RPMI7951 (cell line): ENCODE results near the gene FGFR1OP2. TPM values are rescaled to one million over a fixed set of nuclear protein-coding genes. Genes with fewer than 3 reads are reported as not detected.
"Not testable (repeated sequence)": the region's sequence is repeated elsewhere in the genome, so short reads cannot be mapped to it uniquely, and the experiment has no call there.

Experiments
- DNase-seq: peaks from one replicate; pipeline ENCODE4 v3.0.0-alpha.2; 2012; ENCODE audit warnings: low read depth
- total RNA-seq: library from RNA; depleted of rRNA; stranded (reverse); fragments of >200 nt; shearing (Covaris generic); gene quantifications from 2 replicates; pipeline ENCODE4 v1.2.3, GENCODE V29; 2014

FGFR1OP2 gene
- total RNA-seq, 1 experiment from 2014 or later = 49.1 TPM

DNA sequence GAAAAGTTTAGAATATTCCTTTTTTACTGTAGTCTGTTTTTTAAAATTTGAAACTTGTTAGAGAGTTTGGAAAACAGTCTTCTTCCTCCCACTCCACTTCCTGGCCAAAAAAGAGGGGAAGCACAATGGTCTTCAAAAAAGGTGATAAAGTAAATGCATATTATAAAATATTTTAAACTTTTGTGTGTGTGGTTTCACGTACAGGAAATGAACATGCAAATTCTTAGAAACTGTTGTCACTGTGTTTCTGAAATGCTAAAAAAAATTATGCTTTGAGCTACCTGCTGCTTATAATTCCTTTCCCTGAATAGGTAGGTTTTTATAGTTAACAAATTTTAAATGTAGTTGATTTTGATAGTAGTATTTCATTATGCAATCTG, 2.9 kb downstream of the FGFR1OP2 start:
- DNase-seq = no peak

DNA sequence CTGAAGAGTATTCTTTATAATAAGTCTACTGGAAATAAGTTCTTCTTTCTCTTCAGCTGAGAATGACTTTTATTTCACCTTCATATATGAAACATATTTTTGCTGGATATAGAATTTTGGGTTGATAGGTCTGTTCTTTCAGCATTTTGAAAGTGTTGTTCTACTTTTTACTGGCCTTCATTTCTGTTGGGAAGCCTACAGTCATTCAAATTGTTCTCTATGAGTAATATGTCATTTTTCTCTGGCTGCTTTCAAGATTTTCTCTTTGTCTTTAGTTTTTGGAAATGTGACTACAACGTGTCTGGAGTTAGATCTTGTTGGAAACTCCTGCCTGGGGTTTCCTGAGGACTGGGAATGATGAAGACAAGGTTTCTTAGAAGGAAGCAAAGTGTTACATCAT, 10.0 kb downstream of the FGFR1OP2 start:
- no peak for DNase-seq

DNA sequence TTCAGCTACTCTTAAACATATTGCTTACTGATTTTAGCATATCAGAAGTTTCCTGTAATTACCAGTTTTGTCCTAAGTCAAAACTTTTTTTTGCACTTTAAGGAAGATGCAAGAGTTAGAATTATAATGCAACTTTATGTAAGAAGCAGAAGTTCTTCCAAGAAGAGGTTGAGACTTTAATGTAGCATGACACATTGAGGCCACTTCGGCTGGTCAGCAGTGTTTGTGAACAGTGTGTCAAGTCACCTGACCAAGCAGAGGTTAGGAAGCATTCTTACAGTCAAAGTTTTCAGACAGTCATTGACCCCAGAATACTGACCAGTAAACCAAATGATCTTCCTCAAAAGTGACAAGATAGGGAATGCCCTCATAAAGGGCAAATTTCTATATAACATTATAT, 15.2 kb downstream of the FGFR1OP2 start:
- no peak for DNase-seq

DNA sequence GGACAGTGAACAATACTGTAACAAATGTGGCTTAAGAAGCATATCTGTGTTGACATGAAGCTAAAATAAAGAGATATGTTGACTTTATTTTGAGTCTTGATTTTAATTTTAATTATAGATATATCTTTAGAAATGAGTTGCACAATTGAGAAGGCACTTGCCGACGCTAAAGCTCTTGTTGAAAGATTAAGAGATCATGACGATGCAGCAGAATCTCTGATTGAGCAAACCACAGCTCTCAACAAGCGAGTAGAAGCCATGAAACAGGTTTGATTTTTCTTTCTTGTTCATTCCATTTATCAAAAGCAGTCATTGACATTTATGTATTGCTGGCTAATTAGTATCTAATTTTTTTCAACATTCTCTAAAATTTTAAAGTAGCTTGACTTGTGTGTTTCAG, 15.8 kb downstream of the FGFR1OP2 start:
- no peak for DNase-seq

DNA sequence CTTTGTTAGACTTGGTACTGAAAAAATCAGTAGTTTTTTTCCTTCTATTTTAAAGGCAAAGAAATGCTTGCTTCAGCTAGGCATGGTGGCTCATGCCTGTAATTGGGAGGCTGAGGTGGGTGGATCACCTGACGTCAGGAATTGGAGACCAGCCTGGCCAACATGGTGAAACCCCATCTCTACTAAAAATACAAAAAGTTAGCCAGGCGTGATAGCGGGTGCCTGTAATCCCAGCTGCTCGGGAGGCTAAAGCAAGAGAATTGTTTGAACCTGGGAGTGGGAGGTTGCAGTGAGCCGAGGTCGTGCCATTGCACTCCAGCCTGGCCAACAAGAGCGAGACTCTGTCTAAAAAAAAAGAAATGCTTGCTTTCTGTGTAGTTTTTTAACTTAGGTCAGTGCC, 23.1 kb downstream of the FGFR1OP2 start:
- not testable (repeated sequence) for DNase-seq

DNA sequence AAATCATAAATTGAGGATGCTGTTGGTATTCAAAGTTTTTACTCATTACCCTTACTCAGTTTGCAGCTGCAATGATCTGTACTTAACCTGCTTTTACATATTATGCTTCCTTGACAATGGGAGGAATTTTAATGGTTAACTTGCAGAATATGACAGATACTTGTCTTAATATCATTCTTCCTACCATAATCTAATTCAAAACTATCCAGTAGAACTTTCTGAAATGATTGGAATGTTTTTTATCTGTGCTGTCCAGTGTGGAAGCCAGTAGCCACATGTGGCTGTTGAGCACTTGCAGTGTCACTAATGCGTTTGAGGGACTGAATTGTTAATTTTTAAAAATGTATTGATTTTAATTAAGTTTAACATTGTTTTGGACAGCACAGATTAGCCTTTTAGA, 23.5 kb downstream of the FGFR1OP2 start:
- no peak for DNase-seq

DNA sequence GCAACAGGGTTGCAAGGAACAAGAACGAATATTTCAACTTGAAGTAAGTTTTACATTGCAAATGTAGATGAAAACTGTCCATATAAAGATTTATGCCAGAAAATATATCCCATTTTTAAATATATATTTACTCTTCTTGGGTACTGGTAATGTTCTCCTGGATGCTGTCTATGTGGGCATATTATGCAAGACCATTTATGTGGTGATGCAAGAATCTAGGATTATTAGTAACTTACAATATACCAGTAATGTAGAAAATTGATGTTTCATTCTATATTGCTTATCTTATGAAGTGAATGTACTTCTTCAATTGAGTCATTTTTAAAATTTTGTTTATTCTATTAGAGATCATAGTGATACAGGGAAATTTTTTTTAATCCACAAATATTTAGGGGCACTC, 25.1 kb downstream of the FGFR1OP2 start:
- no peak for DNase-seq

DNA sequence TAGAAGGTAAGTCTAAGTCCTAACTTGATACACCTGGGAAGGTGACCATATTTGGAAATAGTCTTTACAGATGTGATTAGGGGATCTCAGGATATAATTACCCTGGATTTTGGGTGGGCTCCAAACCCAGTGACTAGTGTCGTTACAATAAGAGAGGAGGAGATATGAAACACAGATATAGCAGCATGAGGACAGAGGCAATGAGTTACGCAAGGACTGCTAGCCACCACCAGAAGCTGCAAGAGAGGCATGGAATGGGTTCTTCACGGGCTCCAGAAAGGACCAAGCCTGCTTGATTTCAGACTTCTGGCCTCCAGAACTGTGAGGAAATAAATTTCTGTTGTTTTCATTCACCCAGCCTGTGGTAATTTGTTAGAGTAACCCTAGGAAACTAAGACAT, 28.6 kb downstream of the FGFR1OP2 start:
- no peak for DNase-seq

DNA sequence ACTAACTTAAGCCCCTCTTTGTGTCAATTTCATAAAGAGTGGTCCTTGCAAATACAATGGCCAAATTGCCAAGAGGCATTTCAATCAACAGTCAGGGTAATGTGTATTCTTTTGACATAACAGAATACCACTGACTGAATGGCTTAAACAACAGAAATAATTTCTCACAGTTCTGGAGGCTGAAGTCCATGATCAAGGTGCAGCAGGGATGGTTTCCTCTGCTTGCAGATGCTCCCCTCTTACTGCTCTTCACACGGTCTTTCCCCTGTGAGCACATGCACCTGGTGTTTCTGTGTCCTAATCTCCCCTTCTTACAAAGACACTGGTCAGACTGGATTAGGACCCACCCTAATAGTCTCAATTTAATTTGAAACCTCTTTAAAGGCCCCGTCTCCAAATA, 31.9 kb downstream of the FGFR1OP2 start:
- no peak for DNase-seq

DNA sequence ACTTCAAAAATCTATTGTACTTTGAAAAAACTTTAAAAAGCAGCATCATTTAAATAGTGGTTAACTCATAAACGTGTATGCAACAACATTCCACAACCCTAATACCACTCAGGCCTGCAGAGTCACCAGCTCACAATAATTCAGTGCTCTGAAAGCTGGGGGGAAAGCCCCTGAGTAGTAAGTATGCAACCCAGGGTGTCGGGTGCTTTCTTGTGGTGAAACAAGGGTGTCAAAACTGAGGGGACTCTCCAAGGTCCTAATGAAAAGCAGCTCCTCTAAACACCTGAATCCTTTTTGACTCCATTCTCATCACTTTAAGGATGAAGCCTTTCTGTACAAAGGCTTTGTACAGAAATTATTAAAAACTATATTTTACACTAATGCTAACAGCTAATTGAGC, 33.7 kb downstream of the FGFR1OP2 start:
- DNase-seq = no peak

DNA sequence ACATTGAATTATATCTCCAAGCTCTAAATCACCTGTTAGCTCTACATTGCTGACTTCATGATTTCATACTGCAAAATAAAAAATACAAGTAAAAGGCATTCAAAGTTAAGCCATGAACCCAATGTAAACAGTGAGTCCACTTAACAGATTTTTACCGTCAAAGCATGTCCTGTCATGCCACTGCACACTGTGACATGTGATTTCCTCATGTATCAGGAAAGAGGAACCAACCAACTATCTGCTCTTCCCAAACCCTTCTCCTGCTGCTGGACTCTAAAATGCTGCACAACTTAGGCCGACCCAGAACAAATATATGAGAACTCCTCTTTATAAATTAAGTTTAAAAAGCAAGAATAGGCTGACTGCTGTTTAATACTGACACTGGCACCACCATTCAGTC, 38.4 kb downstream of the FGFR1OP2 start:
- no peak for DNase-seq

DNA sequence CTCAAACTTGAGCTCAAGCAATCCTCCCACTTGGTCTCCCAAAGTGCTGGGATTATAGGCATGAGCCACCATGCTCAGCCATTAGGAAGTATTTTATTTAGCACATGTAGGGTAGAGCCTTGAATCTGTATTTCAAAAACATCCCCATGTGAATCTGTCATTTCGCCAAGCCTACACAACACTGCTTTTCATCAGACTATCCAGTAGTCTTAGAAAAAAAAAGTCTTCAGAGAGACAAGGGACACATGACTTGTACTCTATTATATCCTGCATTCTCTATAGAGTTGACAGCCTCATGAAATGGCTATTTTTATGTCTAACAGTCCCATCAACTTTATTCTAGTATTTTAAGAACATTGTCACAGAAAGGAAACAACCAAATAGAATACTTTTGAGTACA, 40.5 kb downstream of the FGFR1OP2 start:
- DNase-seq = no peak

DNA sequence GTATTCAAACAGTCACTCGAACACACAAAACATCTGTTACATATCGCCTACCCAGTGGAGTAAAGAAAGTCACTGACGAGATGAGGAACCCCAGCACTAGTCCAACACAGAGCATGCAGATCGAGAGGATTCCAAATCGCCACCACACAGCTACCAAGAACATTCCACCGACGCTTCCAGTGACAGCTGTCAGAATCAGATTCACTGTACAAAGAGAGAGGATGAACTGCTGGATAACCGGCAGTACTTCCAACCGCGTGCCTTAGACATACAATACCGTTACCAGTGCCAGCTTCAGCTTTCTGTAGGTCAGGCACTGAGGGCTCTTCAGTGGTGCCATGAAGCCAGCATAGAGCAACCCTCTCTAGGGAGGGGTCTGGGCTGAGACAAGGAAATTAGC, 41.5 kb downstream of the FGFR1OP2 start:
- DNase-seq = no peak

DNA sequence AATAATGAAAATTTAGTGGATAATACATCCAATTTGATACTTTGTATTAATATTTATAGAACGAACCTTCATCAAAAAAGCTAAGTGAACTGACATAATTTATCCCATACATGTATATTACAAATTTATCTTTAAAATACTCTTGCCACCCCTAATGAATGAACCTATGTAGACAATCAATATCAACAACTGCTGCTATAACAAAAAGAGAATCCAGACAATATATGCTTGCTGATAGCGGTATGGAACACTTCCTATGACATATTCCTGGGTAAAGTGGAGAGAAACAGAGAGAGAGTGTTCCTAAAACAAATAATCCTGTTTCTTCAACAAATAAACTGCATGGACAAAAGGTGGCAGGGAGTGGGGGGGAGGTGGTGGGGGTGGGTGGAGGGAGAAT, 44.6 kb downstream of the FGFR1OP2 start:
- DNase-seq = no peak

DNA sequence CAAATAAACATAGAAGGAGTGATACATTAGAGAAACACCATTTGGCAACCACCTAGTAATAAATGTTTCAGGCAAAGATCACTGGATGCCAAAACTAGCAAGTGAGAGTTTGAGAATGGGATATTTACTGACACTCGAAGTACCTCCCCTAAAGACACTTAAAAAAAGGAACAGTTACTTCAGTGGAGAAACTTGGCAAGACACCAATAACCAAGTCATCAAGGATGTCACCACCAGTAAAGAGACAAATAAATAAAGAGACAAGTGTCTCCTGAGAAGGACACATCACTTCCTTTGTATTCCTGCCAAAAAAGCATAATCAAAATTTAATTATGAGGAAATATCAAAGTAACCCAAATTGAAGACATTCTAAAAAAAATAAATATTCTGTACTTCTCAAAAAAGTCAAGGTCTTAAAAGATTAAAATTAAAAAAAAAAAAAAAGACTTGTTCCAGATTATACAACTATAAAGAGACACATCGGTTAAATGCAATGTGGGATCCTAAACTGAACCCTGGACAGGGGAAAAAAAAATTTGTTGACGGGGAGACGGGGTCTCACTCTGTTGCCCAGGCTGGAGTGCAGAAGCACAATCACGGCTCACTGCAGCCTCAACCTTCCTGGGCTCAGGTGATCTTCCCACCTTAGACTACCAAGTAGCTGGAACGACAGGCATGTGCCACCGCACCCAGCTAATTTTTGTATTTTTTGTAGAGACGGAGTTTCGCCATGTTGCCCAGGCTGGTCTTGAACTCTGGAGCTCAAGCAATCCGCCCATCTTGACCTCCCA, 49.6 kb downstream of the FGFR1OP2 start:
- DNase-seq = peak; percentile 37

DNA sequence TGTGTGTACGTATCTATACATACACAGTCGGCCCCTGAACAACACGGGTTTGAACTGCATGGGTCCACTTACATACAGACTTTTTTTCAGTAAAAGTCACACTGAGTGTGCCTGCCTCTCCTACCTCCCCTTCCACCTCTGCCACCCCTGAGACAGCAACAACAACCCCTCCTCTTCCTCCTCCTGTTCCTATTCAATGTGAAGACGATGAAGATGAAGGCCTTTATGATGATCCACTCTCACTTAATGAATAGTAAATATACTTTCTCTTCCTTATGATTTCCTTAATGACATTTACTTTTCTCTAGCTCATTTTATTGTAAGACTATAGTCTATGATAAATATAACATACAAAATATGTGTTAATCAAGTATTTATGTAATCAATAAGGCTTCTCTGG, 50.4 kb downstream of the FGFR1OP2 start:
- no peak for DNase-seq

DNA sequence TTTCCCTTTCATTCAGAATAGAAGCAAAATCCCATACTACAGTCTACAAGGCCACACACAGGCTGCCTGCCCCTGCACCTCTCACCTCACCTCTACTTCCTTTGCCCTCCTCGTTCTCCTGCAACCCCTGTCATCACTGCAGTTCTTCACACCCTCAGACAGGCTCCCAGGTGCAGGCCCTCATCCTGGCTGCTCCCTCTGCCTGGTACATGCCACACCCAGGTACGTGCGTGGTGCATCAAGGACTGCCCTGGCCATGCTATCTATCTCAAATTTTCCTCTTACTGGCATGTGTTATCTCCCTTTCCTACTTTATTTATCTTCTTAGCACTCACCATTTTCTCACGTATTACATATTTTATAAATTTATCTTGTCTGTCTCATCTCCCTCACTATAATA, 51.6 kb downstream of the FGFR1OP2 start:
- DNase-seq = no peak

DNA sequence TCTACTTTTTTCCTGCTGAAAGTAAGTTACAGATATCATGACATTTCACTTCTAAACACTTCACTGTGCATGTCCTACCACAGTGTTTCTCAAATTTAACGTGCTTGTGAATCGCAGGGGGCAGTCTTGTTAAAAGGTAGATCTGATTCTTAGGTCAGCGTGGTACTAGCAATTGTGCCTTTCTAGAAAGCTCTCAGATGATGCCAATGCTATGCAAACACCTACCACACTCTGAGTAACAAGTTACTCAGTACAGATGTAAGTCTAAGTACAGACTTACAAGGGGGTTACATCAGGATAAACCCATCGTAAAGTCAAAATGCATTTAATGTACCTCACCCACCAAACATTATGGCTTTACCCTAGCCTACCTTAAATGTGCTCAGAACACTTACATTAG, 53.6 kb downstream of the FGFR1OP2 start:
- no peak for DNase-seq

DNA sequence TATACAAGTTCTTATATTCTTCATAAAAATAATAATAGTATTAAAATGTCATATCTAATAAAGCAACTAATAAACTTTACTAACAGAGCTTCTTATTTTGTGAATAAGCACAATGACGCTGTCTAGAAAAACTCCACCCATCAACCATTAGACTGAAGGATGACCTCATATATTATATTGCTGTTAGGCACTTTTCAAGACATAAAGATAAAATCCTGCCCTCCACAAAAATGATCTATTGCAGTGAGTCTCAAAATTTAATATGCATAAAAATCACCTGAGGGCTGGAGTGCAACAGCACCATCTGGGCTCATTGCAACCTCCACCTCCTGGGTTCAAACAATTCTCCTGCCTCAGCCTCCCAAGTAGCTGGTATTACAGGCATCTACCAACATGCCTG, 55.8 kb downstream of the FGFR1OP2 start:
- DNase-seq = no peak

DNA sequence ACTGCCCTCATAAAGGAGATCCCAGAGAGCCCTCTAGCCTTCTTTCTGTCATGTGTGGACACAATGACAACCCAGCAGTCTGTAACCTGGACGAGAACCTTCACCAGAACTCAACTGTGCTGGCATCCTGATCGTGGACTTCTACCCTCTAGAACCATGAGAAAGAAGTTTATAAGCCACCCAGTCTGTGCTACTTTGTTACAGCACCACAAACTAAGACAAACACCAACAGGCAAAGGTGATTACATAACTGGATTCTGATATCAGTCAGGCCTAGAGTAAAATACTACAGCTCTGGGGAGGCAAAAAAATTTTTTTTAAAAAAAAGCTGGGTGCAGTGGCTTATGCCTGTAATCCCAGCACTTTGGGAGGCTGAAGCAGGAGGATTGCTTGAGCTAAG, 57.4 kb downstream of the FGFR1OP2 start:
- DNase-seq = no peak

DNA sequence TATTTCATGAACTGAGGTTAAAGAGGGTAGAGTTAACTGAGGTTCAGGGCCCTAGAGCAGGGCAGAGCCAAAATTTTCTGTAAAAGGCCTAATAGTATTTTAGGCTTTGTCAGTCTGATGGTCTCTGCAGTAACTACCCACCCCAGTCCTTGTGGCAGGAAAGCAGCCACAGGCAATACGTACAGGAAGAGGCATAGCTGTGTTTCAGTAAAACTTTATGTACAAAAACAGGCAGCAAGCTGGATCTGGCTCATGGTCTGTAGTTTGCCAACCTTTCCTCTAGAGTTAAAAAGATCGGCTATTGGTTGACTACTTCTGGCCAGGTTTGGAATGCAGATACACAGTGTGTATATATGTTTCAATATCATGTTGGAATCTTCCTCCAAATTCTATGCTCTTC, 58.7 kb downstream of the FGFR1OP2 start:
- DNase-seq = no peak

DNA sequence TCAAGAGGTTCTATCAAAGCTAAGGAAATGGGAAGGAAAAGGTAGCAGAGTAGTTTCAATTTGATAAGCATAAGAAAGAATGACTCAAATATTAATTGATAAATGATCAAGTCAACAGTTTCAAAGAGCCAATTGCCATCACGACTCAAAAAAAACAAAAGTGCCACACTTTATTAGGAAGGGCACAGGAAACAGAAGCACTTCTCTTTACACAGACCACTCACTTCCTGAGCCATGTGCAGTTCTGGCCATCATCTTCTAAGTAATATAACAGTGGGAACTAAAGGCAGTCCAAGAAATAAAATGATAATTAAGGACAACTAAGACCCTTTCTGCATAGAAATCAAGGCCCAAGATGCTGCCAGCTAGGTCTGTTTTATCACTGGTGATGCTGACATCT, 62.7 kb downstream of the FGFR1OP2 start:
- DNase-seq = no peak

DNA sequence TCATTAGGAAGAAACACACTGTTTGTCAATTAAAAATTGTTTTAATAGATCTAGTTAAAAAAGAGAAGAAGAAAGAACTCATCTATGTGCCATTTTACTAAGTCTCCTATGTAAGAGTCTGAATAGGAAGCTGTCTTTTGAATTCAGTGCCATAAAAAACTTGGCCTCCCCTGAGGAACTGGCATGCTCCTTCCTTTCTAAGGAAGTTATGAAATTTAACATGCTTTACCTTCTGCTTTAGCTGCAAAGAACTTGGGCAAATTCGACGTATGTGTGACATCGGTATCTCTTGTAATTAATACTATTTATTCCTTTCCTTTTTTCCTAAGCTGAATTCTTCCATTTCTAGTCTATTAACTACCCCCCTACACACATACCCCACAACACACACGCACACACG, 63.4 kb downstream of the FGFR1OP2 start:
- DNase-seq = no peak

DNA sequence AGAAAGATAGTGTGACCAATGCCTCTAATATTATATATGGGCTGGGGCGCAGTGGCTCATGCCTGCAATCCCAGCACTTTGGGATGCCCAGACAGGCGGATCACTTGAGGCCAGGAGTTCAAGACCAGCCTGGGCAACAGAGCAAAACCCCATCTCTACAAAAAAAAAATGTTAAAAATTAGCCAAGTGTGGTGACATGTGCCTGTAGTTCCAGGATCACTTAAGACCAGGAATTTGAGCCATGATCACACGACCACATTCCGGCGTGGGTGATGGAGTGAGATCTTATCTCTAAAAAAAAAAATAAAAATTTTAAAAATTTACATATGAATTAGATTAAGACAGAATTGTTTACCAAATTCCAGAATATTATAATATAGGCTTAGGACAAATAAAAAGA, 63.9 kb downstream of the FGFR1OP2 start:
- DNase-seq = no peak
